Body of pancreas (tissue), 4 donors: ENCODE measurements around the gene ACTL8.

Experiments
- POLR2A ChIP-seq, 3 donors: fragments of 450-650 bp; IDR thresholded peaks; one replicate each; pipeline ENCODE4 v1.6.1; 2016; ENCODE audit warnings: antibody characterized with exemption in 3 of 3, mild to moderate bottlenecking in 2 of 3
- TF ChIP-seq, protein P1 (sequence below), 7 experiments: fragments of 450-650 bp in 4 of 7; fragments of 200-600 bp in 3 of 7; sonication (generic) in 3 of 7; IDR thresholded peaks; one replicate each; pipeline ENCODE4 v1.5.1; 2016 to 2019; ENCODE audit warnings: antibody characterized with exemption in 7 of 7

DNA sequence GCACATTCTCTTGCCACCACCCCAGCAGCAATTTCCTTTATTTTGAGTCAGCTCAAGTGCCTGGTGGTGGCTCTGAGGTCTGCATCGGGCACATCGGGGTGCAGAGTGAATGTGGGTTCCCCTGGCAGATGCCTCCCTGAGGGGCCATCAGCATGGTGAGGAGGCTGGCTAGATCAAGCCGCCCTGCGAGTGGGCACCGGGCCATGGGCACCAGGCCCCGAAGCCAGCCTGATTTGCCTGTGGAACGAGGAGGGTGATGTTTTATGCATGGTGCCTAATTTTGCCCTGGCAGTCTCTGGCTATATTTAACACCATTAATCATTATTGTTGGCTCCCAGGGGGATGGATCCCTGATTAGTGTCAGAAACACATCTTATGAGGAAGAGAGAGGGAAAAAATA is 36.3 kb downstream of the ACTL8 start:
- TF ChIP-seq, protein P1, sequence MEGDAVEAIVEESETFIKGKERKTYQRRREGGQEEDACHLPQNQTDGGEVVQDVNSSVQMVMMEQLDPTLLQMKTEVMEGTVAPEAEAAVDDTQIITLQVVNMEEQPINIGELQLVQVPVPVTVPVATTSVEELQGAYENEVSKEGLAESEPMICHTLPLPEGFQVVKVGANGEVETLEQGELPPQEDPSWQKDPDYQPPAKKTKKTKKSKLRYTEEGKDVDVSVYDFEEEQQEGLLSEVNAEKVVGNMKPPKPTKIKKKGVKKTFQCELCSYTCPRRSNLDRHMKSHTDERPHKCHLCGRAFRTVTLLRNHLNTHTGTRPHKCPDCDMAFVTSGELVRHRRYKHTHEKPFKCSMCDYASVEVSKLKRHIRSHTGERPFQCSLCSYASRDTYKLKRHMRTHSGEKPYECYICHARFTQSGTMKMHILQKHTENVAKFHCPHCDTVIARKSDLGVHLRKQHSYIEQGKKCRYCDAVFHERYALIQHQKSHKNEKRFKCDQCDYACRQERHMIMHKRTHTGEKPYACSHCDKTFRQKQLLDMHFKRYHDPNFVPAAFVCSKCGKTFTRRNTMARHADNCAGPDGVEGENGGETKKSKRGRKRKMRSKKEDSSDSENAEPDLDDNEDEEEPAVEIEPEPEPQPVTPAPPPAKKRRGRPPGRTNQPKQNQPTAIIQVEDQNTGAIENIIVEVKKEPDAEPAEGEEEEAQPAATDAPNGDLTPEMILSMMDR (IDR thresholded peaks at IDR 0.05): no peak
- TF ChIP-seq POLR2A (IDR thresholded peaks at IDR 0.05): no peak
